Fibroblast of skin of right quadriceps (primary cell): Measurements from ENCODE around the gene PLCB1.
A peak's percentile ranks its signal among the peaks of the same experiment; 100 is the strongest.

Experiments used
- DNase-seq: peaks from one replicate; pipeline ENCODE4 v3.0.0-alpha.2; 2013

The PLCB1 gene

GRCh38 chr20:8213270-8213669, 81.2 kb downstream of the PLCB1 start:
- DNase-seq = no peak

GRCh38 chr20:8213831-8214587, 81.9 kb downstream of the PLCB1 start:
- DNase-seq = no peak

GRCh38 chr20:8215361-8215781, 83.3 kb downstream of the PLCB1 start:
- DNase-seq = peak; percentile 41

GRCh38 chr20:8216375-8217200, 84.5 kb downstream of the PLCB1 start:
- no peak for DNase-seq

GRCh38 chr20:8218861-8219260, 86.8 kb downstream of the PLCB1 start:
- peak; percentile 83 for DNase-seq

- no peak for DNase-seq
Measured at GRCh38 chr20:8219403-8219802, 87.3 kb downstream of the PLCB1 start.

- DNase-seq = no peak
Measured at GRCh38 chr20:8220716-8221115, 88.7 kb downstream of the PLCB1 start.

- DNase-seq = no peak
Measured at GRCh38 chr20:8221887-8222419, 89.9 kb downstream of the PLCB1 start.

GRCh38 chr20:8223091-8223870, 91.2 kb downstream of the PLCB1 start:
- DNase-seq = peak; percentile 92

GRCh38 chr20:8225658-8226057, 93.6 kb downstream of the PLCB1 start:
- no peak for DNase-seq

GRCh38 chr20:8226106-8226505, 94.0 kb downstream of the PLCB1 start:
- DNase-seq = no peak

- DNase-seq = no peak
Measured at GRCh38 chr20:8227293-8227692, 95.2 kb downstream of the PLCB1 start.

- DNase-seq = no peak
Measured at GRCh38 chr20:8228315-8228714, 96.2 kb downstream of the PLCB1 start.

- DNase-seq = no peak
Measured at GRCh38 chr20:8229090-8229489, 97.0 kb downstream of the PLCB1 start.

- DNase-seq = no peak
Measured at GRCh38 chr20:8231038-8231437, 99.0 kb downstream of the PLCB1 start.

- no peak for DNase-seq
Measured at GRCh38 chr20:8232332-8232731, 100.3 kb downstream of the PLCB1 start.

- DNase-seq = no peak
Measured at GRCh38 chr20:8234580-8234979, 102.5 kb downstream of the PLCB1 start.

GRCh38 chr20:8242066-8242465, 110.0 kb downstream of the PLCB1 start:
- DNase-seq = no peak

GRCh38 chr20:8242827-8243724, 111.0 kb downstream of the PLCB1 start:
- peak; percentile 71 for DNase-seq

- peak; percentile 77 for DNase-seq
Measured at GRCh38 chr20:8244637-8245036, 112.6 kb downstream of the PLCB1 start.

- DNase-seq = no peak
Measured at GRCh38 chr20:8246153-8246552, 114.1 kb downstream of the PLCB1 start.

GRCh38 chr20:8246716-8247115, 114.7 kb downstream of the PLCB1 start:
- DNase-seq = no peak
